ENCODE measurements around the gene GAREM1.
"Not testable (repeated sequence)": the region's sequence is repeated elsewhere in the genome, so short reads cannot be mapped to it uniquely, and the experiment has no call there.

GAREM1 gene

GRCh38 chr18:32366586-32367538 lies 103.8 kb downstream of the GAREM1 start:
- DNase-seq, result no peak

GRCh38 chr18:32362484-32362883 lies 108.2 kb downstream of the GAREM1 start:
- DNase-seq, result no peak

GRCh38 chr18:32360682-32361345 lies 109.9 kb downstream of the GAREM1 start:
- DNase-seq, result no peak

GRCh38 chr18:32358529-32358928 lies 112.2 kb downstream of the GAREM1 start:
- DNase-seq, result no peak

GRCh38 chr18:32358075-32358474 lies 112.6 kb downstream of the GAREM1 start:
- no peak for DNase-seq

- DNase-seq, result no peak
Measured at GRCh38 chr18:32355896-32356295, 114.8 kb downstream of the GAREM1 start.

- no peak for DNase-seq
Measured at GRCh38 chr18:32354518-32354917, 116.2 kb downstream of the GAREM1 start.

- no peak for DNase-seq
Measured at GRCh38 chr18:32353257-32353656, 117.4 kb downstream of the GAREM1 start.

GRCh38 chr18:32351032-32351431 lies 119.7 kb downstream of the GAREM1 start:
- no peak for DNase-seq

GRCh38 chr18:32349728-32350395 lies 120.8 kb downstream of the GAREM1 start:
- no peak for DNase-seq

- peak; percentile 32 for DNase-seq
Measured at GRCh38 chr18:32346671-32347070, 124.0 kb downstream of the GAREM1 start.

- no peak for DNase-seq
Measured at GRCh38 chr18:32343634-32344033, 127.0 kb downstream of the GAREM1 start.

- DNase-seq, result not testable (repeated sequence)
Measured at GRCh38 chr18:32341112-32341511, 129.6 kb downstream of the GAREM1 start.

- no peak for DNase-seq
Measured at GRCh38 chr18:32339045-32339444, 131.6 kb downstream of the GAREM1 start.

- no peak for DNase-seq
Measured at GRCh38 chr18:32337821-32338220, 132.9 kb downstream of the GAREM1 start.

GRCh38 chr18:32337347-32337746 lies 133.3 kb downstream of the GAREM1 start:
- DNase-seq, result no peak

GRCh38 chr18:32335228-32335627 lies 135.5 kb downstream of the GAREM1 start:
- peak; percentile 25 for DNase-seq

- no peak for DNase-seq
Measured at GRCh38 chr18:32333781-32334180, 136.9 kb downstream of the GAREM1 start.

GRCh38 chr18:32332708-32333107 lies 138.0 kb downstream of the GAREM1 start:
- DNase-seq, result no peak

- no peak for DNase-seq
Measured at GRCh38 chr18:32328974-32329373, 141.7 kb downstream of the GAREM1 start.

- no peak for DNase-seq
Measured at GRCh38 chr18:32328379-32328778, 142.3 kb downstream of the GAREM1 start.

- no peak for DNase-seq
Measured at GRCh38 chr18:32326450-32327308, 144.0 kb downstream of the GAREM1 start.

- no peak for DNase-seq
Measured at GRCh38 chr18:32324181-32324580, 146.5 kb downstream of the GAREM1 start.

Data from retina (tissue), 1 donor.